NCI-H1436 (cell line): ENCODE measurements around the gene BACH2.
"Not testable (repeated sequence)": the region's sequence is repeated elsewhere in the genome, so short reads cannot be mapped to it uniquely, and the experiment has no call there.

Experiments
- DNase-seq: peaks from one replicate; lab custom pipeline; 2025; lab: John Stamatoyannopoulos, UW

The BACH2 gene

DNA sequence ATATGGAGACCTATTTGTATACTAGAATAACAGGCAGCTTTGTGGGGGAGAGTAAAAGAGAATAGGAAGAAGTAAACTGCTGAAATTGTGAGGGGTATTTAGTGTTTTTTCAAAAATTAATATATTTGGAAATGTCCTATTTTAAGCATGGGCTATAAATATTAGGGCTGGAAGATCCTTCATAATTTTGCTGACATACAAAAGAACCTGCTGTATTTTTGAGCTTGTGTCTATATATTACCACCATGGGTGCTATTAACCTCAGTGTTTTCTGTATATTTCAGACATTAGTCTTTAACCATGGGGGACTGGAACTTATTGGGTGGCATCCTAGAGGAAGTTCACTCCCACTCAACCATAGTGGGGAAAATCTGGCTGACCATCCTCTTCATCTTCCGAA is 402.5 kb downstream of the BACH2 start, which contains the start of gene GJA10:
TSS of gene GJA10 (plus strand) at position 301 of the 400 bp plus-strand sequence. CDS start at position 301, 0 bp downstream.
- DNase-seq, result no peak

DNA sequence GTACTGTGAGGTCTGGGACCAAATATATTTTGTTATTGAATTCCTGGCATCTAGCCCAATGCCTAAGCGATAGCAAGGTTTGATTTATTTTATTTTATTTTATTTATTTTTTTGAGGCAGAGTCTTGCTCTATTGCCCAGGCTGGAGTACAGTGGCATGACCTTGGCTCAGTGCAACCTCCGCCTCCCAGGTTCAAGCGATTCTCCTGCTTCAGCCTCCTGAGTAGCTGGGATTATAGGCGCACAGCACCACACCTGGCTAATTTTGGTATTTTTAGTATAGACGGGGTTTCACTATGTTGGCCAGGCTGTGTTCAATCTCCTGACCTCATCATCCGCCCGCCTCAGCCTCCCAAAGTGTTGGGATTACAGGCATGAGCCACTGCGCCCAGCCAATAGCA is 404.1 kb downstream of the BACH2 start:
- not testable (repeated sequence) for DNase-seq

DNA sequence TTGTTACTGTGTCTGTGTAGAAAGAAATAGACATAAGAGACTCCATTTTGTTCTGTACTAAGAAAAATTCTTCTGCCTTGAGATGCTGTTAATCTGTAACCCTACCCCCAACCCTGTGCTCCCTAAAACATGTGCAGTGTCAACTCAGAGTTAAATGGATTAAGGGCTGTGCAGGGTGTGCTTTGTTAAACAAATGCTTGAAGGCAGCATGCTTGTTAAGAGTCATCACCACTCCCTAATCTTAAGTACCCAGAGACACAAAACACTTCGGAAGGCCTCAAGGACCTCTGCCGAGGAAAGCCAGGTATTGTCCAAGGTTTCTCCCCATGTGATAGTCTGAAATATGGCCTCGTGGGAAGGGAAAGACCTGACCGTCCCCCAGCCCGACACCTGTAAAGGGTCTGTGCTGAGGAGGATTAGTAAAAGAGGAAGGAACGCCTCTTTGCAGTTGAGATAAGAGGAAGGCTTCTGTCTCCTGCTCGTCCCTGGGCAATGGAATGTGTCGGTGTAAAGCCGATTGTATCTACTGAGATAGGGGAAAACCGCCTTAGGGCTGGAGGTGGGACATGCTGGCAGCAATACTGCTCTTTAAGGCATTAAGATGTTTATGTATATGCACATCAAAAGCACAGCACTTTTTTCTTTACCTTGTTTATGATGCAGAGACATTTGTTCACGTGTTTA is 405.7 kb downstream of the BACH2 start:
- not testable (repeated sequence) for DNase-seq

DNA sequence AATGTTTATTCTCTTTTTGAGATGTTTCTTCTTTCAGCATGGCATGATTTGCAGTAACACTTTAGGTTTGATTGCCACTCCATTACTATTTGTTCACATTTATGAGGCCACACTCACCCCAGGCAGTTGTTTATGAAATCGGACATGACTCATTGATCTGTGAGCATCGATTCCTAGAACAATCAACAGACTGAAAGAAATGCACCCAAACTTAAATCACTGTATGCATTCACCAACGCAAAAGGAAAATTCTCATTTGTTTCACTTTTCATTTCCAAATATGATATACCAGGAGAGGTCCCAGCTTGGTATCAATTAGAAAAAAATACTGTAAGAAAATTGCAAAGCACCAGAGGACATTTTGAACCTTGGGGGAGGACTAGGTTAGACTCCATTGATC is 407.8 kb downstream of the BACH2 start:
- no peak for DNase-seq

DNA sequence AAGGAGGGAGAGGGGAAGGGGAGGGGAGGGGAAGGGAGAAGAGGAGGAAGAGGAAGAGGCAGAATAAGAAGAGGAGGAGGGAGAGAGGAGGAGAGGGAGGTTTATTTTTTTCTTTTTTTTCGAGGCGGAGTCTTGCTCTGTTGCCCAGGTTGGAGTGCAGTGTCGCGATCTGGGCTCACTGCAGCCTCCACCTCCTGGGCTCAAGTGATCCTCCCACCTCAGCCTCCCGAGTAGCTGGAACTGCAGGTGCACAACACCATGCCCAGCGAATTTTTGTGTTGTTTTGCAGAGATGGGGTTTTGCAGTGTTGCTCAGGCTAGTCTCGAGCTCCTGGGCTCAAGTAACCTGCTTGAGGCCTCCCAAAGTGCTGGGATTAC is 408.5 kb downstream of the BACH2 start:
- DNase-seq, result no peak

DNA sequence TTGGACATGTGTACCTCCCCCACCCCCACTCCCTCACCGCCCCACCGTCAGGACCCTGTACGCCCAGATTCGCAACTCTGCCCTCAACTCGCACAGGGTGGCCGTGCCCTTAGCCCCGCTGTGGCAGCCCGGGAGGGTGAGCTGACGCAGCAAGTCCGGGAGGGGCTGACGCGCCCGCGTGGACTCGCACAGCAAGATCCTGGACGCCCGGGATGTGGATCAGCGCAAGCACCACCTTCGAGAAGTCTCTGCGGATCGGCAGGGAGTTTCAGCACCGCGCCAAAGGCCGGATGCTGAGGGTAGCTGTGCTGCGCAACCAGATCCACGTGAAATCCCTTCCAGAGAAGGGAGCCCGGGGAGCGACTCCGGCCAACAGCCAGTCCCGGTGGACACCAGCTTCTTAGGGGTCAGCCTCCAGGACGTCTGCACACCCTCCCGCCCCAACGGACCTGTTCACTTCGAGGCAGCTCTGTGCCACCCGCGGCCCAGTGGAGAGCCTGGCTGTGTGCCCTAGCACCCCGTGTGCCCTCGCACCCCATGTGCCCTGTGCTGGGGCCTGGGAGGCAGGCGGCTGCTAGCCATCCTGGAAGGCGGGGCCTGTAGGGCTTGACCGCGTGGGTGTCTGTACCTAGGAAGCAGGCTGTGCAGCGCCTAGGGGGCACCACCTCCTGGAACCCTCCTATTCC is 409.0 kb downstream of the BACH2 start:
- DNase-seq, result no peak

DNA sequence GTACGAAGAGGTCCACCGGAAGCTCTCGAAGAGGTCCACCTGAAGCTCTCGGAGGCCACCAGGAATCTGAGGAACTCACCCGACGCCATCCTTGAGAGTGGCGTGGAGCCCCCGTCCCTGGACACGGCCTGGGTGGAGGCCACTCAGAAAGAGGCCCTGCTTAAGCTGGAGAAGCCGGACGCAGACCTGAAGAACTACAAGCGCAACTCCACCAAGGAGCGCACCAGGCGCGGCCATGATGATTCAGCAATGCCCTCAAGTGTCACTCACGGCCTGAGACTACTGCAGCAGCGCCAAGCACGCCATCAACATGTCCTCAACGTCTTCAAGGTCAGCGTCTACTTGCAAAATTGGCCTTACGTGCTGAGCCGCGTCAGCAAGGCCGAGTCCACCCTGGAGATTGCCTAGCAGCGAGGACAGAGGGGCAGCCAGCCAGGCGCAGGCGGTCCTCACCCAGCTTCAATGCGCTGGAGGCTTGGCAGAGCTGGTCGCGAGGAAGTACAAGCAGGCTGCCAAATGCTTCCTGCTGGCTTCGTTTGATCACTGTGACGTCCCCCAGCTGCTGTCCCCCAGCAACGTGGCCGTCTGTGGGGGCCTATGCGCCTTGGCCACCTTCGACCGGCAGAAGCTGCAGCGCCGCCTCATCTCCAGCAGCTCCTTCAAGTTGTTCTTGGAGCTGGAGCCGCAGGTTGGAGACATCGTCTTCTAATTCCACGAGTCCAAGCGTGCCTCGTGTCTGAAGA is 410.1 kb downstream of the BACH2 start:
- DNase-seq, result no peak
